HG02798 (cell line): Measurements from ENCODE around the gene BSCL2.
"Not testable (repeated sequence)": the region's sequence is repeated elsewhere in the genome, so short reads cannot be mapped to it uniquely, and the experiment has no call there.

Experiments
- ATAC-seq: cut with Tn5 transposase; IDR thresholded peaks from one replicate; pipeline ENCODE4 v1.9.1; 2021; ENCODE audit warnings: mild to moderate bottlenecking; ENCODE audit not compliant: unreplicated experiment, poor library complexity

Gene BSCL2

DNA sequence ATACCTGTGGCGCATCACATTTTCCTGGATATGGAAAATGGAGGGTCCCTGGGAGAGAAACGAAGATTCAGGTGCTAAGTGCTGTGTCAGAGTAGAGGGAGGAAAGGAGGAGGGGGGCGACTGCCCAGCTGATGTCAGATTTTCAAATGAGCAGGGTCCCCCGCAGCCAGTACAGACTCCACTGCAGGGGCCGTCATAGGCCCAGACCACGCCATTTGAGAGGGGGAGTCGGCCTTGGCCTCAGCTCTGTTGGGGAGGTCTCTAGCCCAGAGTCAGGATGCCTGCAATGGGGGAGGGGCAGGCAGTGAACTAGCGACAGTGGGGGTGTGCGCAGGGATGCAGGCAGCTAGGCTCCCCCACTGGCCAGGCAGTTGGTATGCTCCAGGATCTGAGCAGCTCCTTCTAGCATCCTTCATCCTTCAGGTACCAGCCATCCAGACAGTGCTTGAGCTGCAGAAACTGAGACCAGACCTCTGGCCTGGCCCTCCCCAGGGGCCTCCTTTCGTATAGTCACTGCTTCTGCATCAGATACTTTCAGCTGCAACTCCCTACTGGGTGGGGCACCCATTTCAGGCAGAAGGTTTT, at the start of gene BSCL2, which contains the start of gene GNG3:
BSCL2 (minus strand) TSS at position 148 of the 585 bp plus-strand sequence. CDS start 229 bp downstream, outside the sequence.
GNG3 (plus strand) TSS at position 400 of the 585 bp plus-strand sequence. CDS start 620 bp downstream, outside the sequence.
- ATAC-seq: no peak

DNA sequence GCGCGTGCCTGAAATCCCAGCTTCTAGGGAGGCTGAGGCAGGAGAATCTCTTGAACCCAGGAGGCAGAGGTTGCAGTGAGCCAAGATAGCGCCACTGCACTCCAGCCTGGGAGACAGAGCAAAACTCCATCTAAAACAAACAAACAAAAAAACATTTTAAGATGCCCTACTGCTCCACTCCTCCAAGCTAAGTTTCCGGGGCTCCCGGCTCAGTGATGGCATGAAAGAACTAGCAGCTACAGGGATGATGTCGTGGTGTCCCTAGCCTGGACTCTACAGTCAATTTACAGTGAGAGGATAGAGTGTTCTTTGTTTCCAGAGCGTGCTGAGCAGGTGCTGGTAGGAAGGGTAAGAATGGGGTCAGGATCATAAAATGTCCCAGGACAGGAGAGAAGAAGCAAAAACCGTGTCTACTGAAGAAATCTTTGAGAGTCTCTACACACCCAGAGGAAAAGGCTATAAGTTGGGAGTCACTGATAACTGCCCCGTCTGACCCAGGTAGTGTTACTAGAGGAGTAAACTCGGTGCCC, 47.9 kb upstream of the BSCL2 start:
- no peak for ATAC-seq

DNA sequence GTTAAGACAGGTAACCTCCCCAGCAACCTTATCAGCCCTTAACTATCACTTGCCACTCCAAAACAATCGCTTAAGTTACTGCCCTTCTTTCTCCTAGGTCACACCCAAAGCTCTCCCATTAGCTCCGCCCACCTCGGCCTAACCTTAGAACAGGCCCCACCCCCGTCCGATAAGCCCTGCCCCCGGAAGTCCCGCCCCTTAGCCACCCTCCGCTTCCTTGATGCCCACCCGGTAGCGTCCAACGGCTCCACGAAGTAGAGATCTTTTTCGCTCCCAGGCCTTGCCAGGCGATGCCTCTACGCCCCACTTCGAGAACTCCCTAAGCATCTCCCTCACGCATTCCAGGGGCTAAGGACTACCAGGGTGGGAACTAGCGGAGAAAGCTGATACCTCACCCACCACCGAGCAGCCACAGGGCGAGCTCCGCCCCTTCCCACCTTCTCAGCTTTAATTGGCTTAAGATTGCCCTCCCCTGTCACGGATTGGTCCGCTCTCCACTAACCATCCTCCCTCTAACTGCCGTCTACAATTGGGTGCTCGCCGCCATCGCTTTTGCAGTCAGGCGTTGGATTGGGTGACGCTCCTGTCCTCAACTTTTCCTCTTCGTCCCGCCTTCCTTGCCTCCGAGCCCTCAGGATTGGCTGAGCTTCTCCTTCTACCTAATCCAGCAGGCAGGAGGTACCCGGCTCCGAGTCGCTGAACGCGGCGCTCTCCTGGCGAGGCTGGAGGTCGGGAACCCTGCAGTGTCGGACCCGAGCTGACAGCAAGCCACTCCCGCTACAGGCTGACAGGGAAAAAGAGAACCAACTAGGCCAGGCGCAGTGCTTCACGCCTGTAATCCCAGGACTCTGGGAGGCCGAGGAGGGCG, 46.7 kb upstream of the BSCL2 start, which contains the start of gene ZBTB3:
ZBTB3 (minus strand) TSS at position 425 of the 868 bp plus-strand sequence. CDS start 496 bp downstream, outside the sequence.
- peak; percentile 96 for ATAC-seq

DNA sequence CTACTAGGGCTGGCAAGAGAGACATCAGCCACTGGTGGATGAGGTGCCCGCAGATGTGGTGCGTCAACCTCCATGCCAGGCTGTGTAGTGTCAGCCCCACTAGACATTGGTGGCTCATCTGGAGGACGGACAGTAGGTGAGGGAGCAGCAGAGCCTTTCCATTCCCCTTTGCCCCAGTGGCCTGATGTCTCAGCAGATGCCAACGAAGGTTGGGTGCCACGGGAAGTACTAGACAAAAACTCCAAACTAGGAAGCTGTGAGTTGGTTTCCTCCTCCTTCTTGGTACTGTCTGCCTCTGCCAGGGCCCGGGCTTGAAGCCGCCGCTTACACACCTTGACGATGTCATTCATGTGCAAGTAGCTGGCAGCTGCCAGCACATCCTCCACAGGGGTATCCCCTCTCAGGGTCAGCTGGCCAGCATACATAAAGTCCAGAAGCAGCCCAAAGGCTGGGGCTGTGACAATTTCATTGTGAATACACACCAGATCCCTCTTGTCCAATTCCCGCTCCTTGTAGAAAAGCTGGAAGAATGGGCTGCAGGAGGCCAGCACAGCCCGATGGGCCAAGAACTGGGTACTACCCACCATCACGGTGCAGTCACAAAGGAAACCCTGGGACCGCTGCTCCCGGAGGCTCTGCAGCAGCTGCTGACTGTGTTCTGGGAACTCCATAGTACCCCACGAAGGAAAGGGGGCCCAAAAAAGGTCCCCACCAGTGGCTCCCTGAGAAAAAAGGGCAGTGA, 45.9 kb upstream of the BSCL2 start:
- no peak for ATAC-seq

DNA sequence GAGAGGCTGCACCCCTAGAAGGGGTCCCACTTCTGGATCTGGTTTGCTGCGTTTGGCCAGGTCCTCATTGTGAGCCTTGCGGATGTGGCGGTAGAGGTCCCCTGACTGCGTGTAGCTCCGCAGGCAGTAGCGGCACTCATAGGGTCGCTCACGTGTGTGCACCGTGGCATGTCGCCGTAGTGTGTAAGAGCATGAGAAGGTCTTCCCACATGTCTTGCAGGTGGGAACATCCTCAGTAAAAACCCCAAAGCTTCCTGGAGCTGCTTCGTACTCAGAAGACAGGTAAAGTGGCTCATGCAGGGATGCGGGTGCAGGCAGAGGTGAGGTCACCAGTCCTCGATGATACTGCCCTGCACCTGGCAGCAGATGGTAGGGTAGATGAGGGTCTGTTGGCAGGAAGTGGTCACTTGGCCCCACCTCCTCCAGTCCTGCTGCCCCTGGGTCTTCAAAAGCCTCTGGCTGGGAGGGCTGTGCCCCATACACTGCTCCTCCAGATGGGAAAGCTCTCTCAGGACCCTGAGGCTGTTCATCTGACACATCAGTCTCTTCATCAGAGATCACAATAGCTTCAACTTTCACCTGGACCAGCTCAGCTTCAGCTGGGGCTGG, 45.1 kb upstream of the BSCL2 start:
- ATAC-seq: no peak

DNA sequence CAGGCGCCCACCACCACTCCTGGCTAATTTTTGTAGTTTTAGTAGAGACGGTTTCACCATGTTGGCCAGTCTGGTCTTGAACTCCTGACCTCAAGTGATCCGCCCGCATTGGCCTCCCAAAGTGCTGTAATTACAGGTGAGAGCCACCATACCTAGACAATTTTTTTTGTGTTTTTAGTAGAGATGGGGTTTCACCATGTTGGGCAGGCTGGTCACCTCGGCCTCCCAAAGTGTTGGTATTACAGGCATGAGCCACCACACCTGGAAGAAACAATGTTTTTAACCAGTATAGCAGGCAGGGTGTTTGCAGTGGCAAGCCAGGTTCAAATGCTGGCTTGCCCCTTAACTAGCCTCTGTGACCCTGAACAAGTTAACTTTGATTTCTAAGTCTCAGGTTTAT, 42.7 kb upstream of the BSCL2 start:
- ATAC-seq: not testable (repeated sequence)

DNA sequence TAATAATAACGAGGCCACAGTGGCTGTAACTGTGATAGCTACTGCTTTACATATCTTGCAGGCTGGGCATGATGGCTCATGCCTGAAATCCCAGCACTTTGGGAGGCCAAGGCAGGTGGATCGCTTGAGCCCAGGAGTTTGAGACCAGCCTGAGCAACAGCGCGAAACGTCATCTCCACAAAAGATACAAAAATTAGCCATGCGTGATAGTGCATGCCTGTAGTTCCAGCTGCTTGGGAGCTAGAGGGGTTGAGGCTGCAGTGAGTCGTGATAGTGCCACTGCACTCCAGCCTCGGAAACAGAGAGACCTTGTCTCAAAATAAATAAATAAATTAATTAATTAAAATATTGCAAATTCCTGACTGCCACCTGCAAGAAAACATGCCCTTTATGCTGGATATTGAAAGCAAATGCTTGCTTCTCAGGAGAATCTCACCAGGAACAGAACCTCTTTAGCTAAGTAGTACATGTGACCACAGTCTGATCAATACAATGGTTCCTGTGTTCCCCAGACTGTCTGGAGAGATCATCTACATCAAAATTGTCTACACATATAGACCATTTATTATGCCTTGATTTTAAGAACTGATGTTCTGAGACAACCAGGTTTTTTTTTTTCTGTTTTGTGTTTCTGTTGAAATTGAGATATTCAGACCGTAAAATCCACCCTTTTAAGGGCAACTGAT, 40.4 kb upstream of the BSCL2 start:
- ATAC-seq: no peak

DNA sequence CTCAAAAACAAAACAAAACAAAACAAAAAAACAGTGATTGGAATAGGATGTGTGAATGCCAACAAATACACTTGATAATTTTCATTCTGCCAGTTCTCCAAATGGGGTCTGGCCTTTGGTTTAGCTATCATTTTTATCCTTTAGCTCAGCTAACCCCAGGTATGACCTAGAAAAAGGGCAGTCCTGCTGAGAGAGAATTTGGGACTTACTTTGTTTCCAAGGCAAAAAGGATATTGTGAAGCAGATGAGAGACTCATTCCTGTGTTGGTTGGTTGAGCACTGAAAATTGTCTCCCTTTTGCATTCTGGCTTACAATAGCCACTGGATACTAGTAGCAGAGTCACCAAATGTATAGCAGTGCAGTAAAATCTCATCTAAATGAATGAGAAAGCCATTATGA, 30.0 kb upstream of the BSCL2 start:
- no peak for ATAC-seq

DNA sequence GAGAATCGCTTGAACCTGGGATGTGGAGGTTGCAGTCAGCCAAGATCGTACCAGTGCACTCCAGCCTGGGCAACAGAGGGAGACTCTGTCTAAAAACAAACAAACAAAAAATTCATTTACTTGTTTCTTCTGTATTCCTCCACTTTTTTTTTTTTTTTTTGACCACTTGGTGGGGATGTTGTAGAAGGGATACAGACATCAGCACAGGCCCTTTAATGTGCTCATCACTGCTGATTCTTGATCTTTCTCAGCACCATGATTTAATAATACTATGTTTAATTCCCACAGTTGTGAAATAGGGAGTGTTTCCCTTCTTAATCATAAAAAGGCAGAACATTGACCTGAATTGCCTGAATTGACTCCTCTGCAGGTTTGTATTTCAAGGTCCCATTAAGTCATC, 25.6 kb upstream of the BSCL2 start:
- no peak for ATAC-seq

DNA sequence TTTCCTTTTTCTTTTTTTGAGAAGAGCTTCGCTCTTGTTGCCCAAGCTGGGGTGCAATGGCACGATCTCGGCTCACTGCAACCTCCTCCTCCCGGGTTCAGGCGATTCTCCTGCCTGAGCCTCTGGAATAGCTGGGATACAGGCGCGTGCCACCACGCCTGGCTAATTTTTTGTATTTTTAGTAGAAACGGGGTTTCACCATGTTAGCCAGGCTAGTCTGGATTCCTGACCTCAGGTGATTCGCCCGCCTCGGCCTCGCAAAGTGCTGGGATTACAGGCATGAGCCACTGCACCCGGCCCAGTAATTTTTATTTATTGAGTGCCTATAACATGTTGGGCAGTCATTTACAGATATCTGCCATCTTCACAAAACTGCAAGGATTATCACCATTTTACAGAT, 22.9 kb upstream of the BSCL2 start:
- ATAC-seq: not testable (repeated sequence)

DNA sequence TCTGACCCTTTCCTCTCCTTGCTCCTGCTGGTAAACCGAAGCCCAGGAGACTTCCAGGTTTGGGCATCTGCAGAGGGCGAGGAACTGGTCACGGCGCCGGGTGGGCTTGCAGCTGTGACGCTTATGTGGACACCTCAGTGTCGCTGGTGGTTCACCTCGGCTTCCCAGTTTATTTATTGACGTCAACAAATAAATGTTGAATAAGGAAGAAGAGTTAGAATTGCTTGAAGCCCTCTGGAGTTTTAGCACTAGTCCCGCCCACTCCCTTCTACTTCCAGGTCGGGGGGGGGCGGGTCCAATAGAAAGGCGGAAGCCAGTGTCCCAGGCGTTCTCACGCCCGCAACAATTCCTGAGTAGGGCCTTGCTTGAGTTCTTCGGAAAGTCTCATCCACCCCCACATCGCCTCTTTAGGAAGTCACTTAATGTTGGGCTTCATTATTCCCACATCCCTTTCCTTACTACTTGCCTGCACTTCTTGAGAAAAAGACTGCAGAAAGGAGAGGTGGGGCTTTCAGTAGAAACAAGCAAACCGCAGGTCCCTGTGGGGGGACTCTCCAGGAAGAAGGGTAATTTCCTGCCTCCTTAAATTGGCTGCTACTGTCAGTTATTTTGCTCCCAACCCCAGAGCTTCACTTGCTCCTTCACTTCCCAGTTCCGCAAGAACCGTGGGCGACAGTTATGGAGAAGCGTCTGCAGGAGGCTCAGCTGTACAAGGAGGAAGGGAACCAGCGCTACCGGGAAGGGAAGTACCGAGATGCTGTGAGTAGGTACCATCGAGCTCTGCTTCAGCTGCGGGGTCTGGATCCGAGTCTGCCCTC, 21.2 kb upstream of the BSCL2 start, which contains the start of gene TTC9C:
TTC9C (plus strand) TSS at position 316 of the 818 bp plus-strand sequence; CDS start at position 679, 363 bp downstream.
- ATAC-seq: peak; percentile 12

DNA sequence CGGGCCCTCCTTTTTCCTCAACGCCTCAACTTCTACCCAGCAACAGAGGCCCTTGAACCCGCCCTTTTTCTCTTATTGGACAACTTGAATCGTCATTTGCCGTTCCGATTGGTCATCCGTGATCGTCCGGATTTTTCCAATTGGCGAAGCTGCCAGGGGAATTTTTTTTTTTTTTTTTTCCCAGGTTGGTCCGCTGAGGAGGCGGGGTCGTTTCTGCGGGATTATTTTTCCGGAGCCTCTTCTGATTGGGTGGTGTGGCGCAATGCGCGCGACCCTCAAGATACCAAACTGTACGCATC, 20.6 kb upstream of the BSCL2 start:
- ATAC-seq: peak; percentile 65

DNA sequence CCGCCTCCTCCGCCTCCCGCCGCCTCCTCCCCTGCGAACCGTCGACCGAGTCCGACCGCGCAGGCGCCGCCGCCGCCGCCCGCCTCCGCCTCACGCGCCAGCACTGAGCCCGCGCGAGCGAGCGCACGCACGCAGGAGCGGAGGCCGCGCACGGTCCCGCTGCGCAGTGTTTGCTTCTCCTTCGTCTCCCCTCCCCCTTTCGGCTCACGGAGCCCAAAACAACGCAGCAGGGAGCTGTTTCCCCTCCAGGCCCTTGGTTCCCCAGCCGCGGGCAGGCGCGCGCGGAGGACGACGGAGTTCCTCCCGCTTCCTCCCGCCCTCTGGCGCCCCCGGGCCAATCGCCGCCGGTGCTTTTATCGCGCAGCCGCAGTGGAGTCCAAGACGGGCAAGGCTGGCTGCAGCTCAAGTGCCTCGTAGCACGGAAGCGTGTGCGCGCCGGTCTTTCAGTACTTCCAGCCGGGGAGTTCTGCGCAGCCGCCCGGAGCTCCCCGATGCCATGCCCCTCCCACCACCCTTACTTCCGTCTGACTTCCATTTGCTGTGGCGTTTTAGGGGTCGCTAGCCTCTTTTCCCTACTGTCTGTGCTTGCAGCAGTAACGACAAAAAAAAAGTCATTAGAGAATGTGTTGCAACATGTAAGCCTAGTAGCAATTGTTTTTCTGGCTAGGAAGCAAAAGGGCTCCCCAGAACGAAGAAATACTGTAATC, 20.1 kb upstream of the BSCL2 start, which contains the start of gene HNRNPUL2:
HNRNPUL2 (minus strand) TSS at position 293 of the 707 bp plus-strand sequence. CDS start 301 bp downstream, outside the sequence.
- peak; percentile 79 for ATAC-seq

DNA sequence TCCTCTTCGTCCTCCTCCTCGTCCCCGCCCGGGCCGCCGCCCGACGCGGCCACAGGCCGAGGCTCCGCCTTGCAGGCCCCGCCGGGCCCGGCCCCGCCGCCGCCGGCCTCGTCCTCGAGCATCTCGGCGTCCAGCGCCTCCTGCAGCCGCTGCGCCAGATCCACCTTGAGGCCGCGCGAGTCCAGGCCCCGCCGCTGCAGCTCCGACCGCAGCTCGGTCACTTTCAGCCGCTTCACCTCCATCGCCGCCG, 19.6 kb upstream of the BSCL2 start:
- ATAC-seq: no peak

DNA sequence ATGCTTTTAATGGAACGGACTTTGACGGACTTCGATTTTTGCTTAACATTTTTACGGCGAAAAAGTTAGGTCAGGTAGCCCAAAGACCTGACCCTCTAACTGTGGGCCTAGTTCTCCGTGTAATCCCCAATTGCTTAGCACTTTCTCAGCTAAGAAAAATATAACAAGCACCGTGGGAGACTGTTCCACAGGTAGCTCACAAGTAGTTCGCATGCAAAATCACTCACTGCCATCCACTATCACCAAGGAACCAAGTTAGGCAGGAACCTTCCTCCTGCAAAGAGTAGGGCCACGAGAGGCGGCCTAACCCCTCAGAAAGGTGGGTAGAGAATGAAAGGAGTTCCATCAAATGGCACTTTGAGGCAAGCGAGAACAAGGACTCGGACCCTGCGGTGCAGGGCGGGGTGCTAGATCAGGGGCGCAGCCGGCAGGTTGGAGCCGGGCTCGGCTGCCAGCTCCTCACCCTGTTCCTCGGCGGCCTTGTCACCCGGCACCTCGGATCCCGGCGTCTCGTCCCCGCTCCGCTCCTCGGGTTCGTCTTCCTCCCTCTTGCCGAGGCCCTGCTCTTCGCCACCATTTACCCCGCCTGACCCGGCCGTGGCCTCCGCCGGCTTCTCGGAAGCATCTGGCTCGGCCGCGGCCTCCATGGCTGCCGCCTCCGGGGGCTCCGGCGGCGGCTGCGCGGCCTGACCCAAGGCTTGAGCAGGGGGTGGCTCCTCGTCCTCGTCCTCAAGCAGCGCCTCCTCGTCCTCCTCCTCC, 19.1 kb upstream of the BSCL2 start:
- ATAC-seq: no peak

DNA sequence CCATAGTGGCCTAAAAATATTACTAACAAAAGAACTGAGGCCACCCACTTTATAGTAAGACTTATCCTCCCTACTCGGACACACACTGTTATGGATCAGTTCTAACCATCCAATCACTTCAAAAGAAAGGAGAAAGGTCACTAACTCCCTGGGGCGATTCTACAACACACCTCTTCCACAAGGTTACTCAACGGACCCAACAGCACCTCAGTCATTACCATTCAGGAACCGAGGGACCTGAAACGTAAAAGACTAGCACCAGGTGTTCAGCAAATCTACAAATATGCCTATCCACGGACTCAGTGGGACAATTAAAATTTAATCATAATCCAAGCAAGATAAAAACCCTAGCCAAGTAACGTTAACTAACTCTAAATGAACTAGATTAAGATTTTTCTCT, 18.4 kb upstream of the BSCL2 start:
- ATAC-seq: no peak

DNA sequence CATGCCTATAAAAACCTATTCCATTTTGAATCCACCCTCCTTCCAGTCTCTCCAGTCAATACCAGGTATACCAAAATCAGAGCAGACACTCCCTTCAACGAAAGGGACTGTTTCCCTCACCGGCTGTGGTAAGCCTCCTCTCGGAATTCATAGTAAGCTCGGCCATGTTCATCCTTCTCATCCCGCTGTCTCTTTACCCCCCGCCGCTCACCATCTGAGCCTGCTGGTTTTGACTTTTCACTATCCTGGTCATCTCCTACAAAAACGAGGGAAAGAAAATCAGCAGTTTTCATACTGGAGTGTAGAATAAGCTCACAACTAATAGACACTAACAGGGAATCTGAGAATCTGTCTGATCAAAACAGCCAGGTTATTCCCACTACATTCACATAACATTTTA, 16.9 kb upstream of the BSCL2 start:
- ATAC-seq: no peak

DNA sequence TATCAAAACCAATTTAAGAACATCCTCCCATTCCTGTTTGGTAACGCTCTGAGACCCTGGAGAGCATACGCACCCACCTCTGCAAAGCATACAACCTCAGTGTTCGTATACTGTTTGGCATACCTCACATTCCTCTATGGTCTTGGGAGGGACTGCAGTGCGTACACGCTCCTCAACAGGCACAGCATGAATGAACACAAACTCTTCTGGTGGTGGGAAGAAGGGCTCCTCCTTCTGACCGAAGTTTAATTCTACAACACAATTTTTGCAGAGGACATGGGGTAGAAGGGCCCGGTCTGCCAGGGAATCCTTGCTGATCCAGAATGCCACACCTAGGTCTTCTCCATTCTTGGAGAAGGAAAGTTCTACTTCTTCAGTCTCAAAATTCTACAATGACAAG, 14.8 kb upstream of the BSCL2 start:
- no peak for ATAC-seq
